ENCODE data around the gene PPP1R12C.

DNA sequence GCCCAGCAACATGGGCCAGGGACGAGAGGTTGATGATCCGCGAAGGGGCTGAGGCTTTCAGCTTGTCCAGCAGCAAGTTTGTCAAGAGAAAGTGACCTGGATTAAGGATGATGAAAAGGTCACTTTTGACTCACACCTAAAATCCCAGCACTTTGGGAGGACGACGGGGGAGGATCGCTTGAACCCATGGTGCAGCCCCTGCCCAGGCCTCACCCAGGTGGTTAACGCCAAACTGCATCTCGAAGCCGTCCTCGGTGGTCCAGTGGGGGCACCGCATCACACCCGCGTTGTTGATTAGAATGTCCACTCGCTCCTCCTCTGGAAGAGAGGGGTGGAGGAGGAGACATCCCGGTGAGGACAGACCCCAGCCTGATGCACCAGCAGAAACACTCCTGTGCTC lies 69.0 kb downstream of the PPP1R12C start:
- TF ChIP-seq EP300 (IDR thresholded peaks at IDR 0.05) = no peak
- TF ChIP-seq POLR2A (IDR thresholded peaks at IDR 0.05) = no peak

Measured in tibial nerve (tissue), 3 donors.